Measurements from ENCODE around the gene CLCN7.

- no peak for TF ChIP-seq EP300 (IDR thresholded peaks at IDR 0.05)
- no peak for TF ChIP-seq POLR2A (IDR thresholded peaks at IDR 0.05)
- no peak for TF ChIP-seq CTCF (IDR thresholded peaks at IDR 0.05)
Observed at GRCh38 chr16:1503110-1503955, 28.5 kb upstream of the CLCN7 start.

Measured in stomach (tissue), 4 donors.